Calu3 (cell line): ENCODE data around the gene EPHA1. TPM values are rescaled to one million over a fixed set of nuclear protein-coding genes. Genes with fewer than 3 reads are reported as not detected.
A peak's percentile ranks its signal among the peaks of the same experiment; 100 is the strongest.

Experiments
- BruUV-seq: library from RNA; stranded (reverse); fragments of 400-500 nt; replicated peaks from 2 replicates; lab custom pipeline; 2021; lab: Mats Ljungman, UMichigan
- CTCF ChIA-PET: fragments of 300-600 bp; sonication (Branson Sonifier 250); formaldehyde crosslinking; loops from one replicate; lab custom pipeline; 2022; ENCODE audit warnings: antibody characterized with exemption; lab: Charles Lee
- DNase-seq: peaks from one replicate; pipeline ENCODE4 v3.0.0; 2022
- H3K27ac Mint-ChIP-seq: one replicate; pipeline ENCODE4 v1.8.0; 2022; ENCODE audit warnings: mixed read lengths; ENCODE audit not compliant: unreplicated experiment
- H3K27me3 Mint-ChIP-seq: one replicate; pipeline ENCODE4 v1.8.0; 2022; ENCODE audit warnings: mixed read lengths; ENCODE audit not compliant: unreplicated experiment
- H3K36me3 Mint-ChIP-seq: one replicate; pipeline ENCODE4 v1.8.0; 2022; ENCODE audit warnings: mild to moderate bottlenecking, moderate library complexity, mixed read lengths; ENCODE audit not compliant: insufficient read depth, unreplicated experiment
- H3K4me1 Mint-ChIP-seq: one replicate; pipeline ENCODE4 v1.8.0; 2022; ENCODE audit warnings: mild to moderate bottlenecking, low read depth, mixed read lengths; ENCODE audit not compliant: unreplicated experiment
- H3K4me3 Mint-ChIP-seq: one replicate; pipeline ENCODE4 v1.8.0; 2022; ENCODE audit warnings: mild to moderate bottlenecking, low read depth, moderate library complexity, mixed read lengths; ENCODE audit not compliant: unreplicated experiment
- H3K9me3 Mint-ChIP-seq: one replicate; pipeline ENCODE4 v1.8.0; 2022; ENCODE audit warnings: low read depth, mixed read lengths; ENCODE audit not compliant: unreplicated experiment
- CTCF ChIP-seq: fragments of 200-600 bp; IDR thresholded peaks from one replicate; pipeline ENCODE4 v1.8.0; 2022; ENCODE audit warnings: antibody characterized with exemption; ENCODE audit not compliant: unreplicated experiment
- intact Hi-C: fragments of 100-400 bp; cut with micrococcal nuclease; formaldehyde crosslinking; loops from one replicate; pipeline ENCODE4 v1.10.0; 2022; ENCODE audit not compliant: unreplicated experiment
- total RNA-seq: library from RNA; stranded (reverse); gene quantifications from 2 replicates; pipeline ENCODE4 v1.2.3, GENCODE V29; 2022

EPHA1 gene
- total RNA-seq, 1 experiment from 2014 or later = 21.6 TPM

GRCh38 chr7:143360788-143361551, 47.7 kb downstream of the EPHA1 start:
- peak overlapping the region; percentile 79 for H3K4me3 Mint-ChIP-seq

GRCh38 chr7:143359771-143360353, 48.8 kb downstream of the EPHA1 start:
- TF ChIP-seq CTCF = no peak
- no TSS peak for BruUV-seq
- H3K27ac Mint-ChIP-seq = no peak overlapping the region
- H3K4me1 Mint-ChIP-seq = peaks cover 11% of the 10 kb centered on the region
- H3K27me3 Mint-ChIP-seq = peaks cover 83% of the 10 kb centered on the region
- peaks cover 11% of the 10 kb centered on the region for H3K36me3 Mint-ChIP-seq
- CTCF ChIA-PET = interaction anchor here (0.5 kb wide), 1 partner anchor 147 kb away, joined by 3 read pairs; no protein-coding TSS in a partner anchor
- H3K4me3 Mint-ChIP-seq = no peak overlapping the region
- DNase-seq = no peak
- intact Hi-C loops = no loop called here
- H3K9me3 Mint-ChIP-seq = no peaks in the 10 kb centered on the region

More at GRCh38 chr7:143360788-143361551, 47.7 kb downstream of the EPHA1 start:
- intact Hi-C loops = no loop called here
- CTCF ChIA-PET = no interaction called here
- no peak for DNase-seq
- H3K27me3 Mint-ChIP-seq = peaks cover 84% of the 10 kb centered on the region
- no peak overlapping the region for H3K27ac Mint-ChIP-seq
- peaks cover 11% of the 10 kb centered on the region for H3K4me1 Mint-ChIP-seq
- no peaks in the 10 kb centered on the region for H3K9me3 Mint-ChIP-seq
- BruUV-seq = no TSS peak
- TF ChIP-seq CTCF = no peak
- peaks cover 11% of the 10 kb centered on the region for H3K36me3 Mint-ChIP-seq

- Mint-ChIP-seq H3K4me3 (no peak overlapping the region), H3K9me3 (no peaks in the 10 kb centered on the region), H3K27ac (no peak overlapping the region), H3K4me1 (peaks cover 11% of the 10 kb centered on the region), H3K27me3 (peaks cover 83% of the 10 kb centered on the region), H3K36me3 (peaks cover 11% of the 10 kb centered on the region)
- CTCF ChIA-PET = no interaction called here
- intact Hi-C loops = no loop called here
- no TSS peak for BruUV-seq
- no peak for TF ChIP-seq CTCF
- DNase-seq = no peak
Measured at GRCh38 chr7:143358626-143359025, 50.0 kb downstream of the EPHA1 start.

GRCh38 chr7:143356414-143357050, 52.1 kb downstream of the EPHA1 start:
- no TSS peak for BruUV-seq
- Mint-ChIP-seq H3K4me1 (peaks cover 11% of the 10 kb centered on the region), H3K4me3 (no peak overlapping the region), H3K27me3 (peaks cover 82% of the 10 kb centered on the region), H3K36me3 (peaks cover 2% of the 10 kb centered on the region), H3K27ac (no peak overlapping the region), H3K9me3 (no peaks in the 10 kb centered on the region)
- no peak for DNase-seq
- intact Hi-C loops = no loop called here
- CTCF ChIA-PET = no interaction called here
- no peak for TF ChIP-seq CTCF
